Measurements from ENCODE around the gene C1orf159.

C1orf159 gene

DNA sequence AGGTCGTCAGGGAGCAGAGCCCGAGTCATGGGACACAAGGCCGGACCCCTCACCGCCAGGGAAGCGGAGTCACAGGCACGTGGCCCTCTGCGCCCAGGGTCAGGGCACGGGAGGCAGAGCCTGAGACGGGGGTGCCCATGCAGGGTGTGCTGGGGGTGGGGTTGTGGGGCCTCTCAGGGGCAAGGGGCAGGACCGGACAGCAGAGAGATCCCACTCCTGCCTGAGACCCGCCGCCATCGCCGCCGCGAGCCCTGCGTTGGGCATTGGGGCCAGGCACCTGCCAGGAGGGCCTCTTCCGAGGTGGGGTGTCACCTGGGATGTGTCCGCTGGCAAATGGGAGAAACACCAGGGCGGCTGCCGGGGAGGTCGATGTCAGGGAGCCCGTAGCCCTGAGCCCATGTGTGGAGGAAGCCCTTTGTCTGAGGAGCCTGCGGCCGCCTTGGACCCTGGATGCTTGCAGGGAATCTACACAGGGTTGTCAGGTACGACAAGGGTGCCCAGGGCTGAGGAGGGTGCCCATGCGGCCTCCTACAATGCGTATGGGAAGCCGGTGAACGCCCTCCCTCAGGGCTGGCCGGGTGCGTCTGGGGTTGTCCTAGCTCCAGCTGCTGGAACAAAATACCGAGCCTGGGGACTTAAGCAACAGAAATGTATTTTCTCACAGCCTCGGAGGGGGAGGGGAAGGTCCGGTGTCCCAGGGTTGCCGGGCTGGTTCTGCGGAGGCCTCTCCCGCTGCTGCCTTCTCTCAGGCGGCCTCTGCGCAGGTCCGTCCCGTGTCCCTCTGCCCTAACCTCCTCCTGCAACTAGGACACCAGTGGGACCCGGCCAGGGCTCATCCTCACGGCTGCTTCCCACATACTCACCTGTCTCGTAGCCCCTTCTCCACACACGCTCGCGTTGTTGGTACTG is 16.4 kb upstream of the C1orf159 start:
- no peak for DNase-seq (ENCODE audit: low read depth in 2 of 2)

- no peak for DNase-seq (ENCODE audit: low read depth in 2 of 2)
Measured at GRCh38 chr1:1130206-1131120, 14.6 kb upstream of the C1orf159 start.

GRCh38 chr1:1129381-1129821 is 13.5 kb upstream of the C1orf159 start:
- no peak for DNase-seq (ENCODE audit: low read depth in 2 of 2)

DNA sequence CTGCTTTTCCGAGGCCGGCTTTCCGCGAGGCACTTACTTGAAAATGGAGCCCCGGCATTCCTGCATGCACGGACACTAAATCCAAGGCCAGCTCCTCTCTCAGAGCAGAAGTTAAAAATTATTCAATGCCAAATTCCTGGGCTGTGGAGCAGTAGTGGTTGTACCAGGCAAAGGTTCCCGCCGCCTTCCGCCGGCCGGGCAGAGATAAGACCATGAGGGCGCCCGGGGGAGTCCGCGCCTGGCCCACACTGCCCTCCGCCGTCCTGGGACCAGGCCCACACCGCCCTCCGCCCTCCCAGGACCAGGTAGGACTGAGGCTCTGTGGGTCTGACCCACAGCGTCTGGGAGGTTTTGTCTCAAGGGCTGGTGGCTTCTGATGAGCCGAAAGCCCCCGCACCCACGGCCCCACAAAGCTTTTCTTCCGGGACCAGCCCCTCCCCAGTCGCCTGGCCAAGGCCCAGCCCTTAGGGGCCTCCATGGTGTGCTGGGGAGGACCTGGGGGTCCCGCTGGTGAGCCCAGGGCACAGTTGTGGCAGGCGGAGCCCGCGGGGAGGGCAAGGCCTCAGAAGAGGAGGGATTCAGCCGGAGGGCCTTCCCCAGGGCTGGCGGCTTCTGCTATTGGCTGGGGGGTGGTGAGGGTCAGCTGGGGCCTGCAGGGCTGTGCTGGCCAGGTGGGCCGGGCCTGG is 12.7 kb upstream of the C1orf159 start:
- no peak for DNase-seq (ENCODE audit: low read depth in 2 of 2)

DNA sequence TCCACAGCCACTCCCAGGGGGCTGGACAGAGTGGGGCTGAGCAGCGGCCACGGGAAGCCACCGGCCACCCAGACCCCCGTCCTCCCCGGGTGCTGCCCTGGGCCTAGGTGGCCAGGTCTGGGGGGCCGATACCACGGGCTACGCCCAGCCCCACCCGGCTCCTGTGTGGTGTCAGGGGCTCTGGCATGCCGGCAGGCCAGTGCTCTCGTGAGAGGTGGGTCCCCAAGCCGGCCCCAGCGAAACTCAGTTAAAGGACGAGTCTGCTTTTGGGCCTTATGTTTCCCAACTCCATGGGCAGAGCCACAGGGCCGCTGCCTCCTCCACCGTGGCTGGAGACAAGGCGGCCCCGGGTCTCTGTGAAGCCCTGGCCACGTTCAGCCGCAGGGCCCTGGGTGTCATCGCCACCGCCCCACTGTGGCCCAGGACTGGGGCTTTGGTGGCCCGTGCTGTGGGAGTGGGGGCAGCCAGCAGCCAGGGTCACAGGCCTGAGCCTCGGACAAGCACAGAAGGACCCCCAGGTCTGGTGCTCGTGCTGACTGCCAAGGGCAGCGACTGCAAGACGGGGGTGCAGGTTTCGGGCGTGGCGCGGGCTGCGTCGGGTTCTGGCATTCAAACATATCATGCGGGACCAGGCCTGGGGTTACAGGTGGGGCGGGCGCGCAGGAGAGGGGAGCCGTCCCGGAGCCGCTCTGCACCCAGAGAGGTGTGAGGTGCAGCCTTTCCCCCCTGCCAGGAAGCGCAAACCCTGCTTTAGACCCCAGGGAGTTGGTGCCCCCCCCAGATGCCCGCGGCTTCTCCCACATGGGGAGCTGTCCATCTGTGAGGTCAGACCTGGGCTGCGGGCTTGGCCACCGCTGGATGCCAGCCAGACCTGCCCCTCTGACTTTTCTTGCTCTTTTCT is 11.9 kb upstream of the C1orf159 start:
- DNase-seq (ENCODE audit: low read depth in 2 of 2), result no peak

DNA sequence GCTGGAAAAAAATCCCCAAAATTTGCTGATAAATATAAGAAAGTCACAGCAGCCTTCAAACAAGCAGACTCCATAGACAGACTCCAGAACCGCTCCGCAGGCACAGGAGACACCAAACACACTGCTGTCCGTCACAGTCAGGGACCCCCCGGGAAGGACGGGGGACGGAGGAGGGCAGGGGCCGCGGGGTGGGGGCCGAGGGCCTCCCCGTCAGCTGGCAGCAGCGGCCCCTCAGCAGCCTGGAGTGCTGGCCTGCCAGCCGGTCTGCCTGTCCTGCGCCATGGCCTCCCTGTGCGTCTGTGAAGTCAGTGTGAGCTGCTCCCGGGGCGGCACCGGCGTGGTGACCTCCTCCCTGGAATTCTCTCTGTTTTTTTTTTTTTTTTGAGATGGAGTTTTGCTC is 10.1 kb upstream of the C1orf159 start:
- DNase-seq (ENCODE audit: low read depth in 2 of 2), result no peak

GRCh38 chr1:1124786-1125642 is 9.1 kb upstream of the C1orf159 start:
- no peak for DNase-seq (ENCODE audit: low read depth in 2 of 2)

GRCh38 chr1:1124508-1124785 is 8.6 kb upstream of the C1orf159 start:
- DNase-seq (ENCODE audit: low read depth in 2 of 2), result no peak

DNA sequence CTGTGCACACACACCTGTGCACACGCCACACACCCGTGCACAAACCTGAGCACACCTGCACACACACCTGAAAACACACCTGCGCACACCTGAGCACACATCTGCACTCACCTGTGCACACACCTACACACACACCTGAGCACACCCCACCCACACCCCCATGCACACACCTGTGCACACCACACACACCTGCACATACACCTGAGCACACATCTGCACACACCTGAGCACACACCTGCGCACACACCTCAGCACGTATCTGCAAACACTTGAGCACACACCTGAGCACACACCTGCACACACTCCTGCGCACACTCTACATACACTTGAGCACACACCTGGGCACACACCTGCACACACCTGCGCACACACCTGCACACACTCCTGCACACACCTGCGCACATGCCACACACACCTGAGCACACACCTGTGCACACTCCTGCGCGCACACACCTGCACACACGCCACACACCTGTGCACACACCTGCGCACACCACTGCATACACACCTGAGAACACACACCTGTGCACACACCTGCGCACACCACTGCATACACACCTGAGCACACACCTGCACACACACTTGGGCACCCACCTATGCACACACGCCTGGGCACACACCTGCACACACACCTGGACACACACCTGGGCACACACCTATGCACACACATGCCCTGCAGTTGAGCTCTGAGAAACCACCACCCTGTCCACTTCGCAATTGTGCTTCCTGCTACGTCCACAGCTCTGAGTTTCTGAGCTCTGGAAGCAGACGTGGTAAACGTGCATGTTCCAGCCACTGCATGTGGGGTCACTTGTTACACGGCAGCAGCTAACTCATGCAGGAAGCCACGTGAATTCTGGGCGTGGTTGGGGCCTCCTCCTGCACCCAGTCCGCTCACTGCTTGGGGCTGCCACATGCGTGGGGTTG is 8.0 kb upstream of the C1orf159 start:
- DNase-seq (ENCODE audit: low read depth in 2 of 2), result no peak

GRCh38 chr1:1122981-1123480 is 7.1 kb upstream of the C1orf159 start:
- DNase-seq (ENCODE audit: low read depth in 2 of 2), result no peak

DNA sequence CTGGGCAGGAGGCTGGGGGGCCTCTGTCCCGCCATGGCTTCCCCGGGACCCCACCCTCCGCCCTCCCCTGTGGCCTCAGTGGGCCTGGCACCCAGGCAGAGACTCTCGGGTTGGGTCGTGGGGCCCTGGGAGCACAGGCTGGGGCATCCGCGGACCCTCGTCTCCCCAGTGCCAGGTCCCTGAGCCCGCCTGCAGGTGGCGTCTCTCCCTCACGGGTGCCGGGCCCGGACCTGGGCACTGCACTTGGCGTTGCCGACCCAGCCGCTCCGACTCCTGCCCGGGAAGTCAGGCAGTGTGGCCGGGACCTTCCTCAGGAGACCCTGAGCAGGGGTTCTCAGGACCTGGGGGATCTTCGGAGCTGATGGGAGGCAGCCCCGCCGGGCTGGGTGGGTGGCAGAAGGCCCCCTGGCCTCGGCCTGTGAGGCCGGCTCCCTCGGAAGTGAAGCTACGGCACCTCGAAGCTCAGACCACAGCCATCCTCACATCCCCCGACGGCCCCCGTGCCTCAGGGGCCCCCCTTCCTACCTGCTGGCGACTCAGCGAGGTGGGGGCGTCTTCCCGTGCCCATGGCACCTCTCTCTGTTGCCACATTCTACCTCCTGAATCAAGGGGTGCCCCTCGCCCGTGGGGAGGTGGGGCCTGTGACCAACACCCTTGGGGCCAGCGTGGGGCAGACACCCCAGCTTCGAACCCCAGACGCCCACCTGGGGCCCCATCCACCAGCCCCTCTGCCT is 6.4 kb upstream of the C1orf159 start:
- peak; percentile 65 to 76 for DNase-seq (ENCODE audit: low read depth in 2 of 2)

GRCh38 chr1:1121611-1122077 is 5.8 kb upstream of the C1orf159 start:
- no peak for DNase-seq (ENCODE audit: low read depth in 2 of 2)

DNA sequence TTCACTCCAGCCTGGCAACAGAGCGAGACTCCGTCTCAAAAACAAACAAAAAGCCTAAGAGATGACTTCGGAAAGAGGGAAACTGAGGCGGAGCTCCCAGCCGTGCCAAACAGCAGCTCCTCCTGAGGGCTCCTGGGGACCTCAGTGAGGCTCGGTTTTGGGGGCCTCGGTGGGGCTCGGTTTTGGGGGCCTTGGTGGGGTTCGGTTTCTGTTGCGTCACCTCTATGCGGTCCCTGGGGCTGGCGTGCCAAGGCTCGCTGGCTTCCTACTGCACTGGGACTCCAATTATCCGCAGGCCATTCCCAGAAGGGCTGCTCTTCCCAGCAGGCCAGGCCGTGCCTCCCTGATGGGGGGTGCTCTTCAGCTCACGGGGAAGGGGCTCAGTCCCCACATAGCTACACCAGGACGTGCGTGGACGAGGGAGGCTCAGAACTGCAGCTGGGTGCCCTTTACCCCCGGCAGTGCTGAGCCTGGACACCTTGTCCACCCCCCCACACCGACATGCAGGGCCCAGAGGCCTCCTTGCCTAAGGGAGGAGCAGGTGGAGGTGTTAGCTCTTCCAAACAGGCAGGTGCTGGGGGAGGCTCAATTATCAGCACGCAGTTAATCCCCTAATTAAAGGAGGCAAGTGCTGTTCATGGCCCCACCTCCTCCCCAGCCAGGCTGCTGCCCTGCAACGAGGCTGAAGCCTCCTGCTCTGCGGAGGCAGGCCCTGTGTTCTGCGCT is 5.1 kb upstream of the C1orf159 start:
- no peak for DNase-seq (ENCODE audit: low read depth in 2 of 2)

- no peak for DNase-seq (ENCODE audit: low read depth in 2 of 2)
Measured at GRCh38 chr1:1120096-1120495, 4.2 kb upstream of the C1orf159 start.

GRCh38 chr1:1119272-1119890 is 3.5 kb upstream of the C1orf159 start:
- no peak for DNase-seq (ENCODE audit: low read depth in 2 of 2)

GRCh38 chr1:1118876-1119220 is 3.0 kb upstream of the C1orf159 start:
- no peak for DNase-seq (ENCODE audit: low read depth in 2 of 2)
